ENCODE data around the gene FHOD3. TPM values are rescaled to one million over a fixed set of nuclear protein-coding genes. Genes with fewer than 3 reads are reported as not detected.

Gene FHOD3
- total and polyA plus RNA-seq, 9 of the 15 experiments (the other 6 are each of a cell fraction or from before 2014, with no cell fraction given) = 0.11 TPM; not detected in 8

GRCh38 chr18:36543991-36544725 lies 246.6 kb downstream of the FHOD3 start:
- intact Hi-C loops (cut with micrococcal nuclease) = no loop called here
- no peak overlapping the region for H3K27ac ChIP-seq (ENCODE audit: extremely low read depth, low read depth, low read length)
- FAIRE-seq = no peak
- in situ Hi-C loops (cut with MboI) = no loop called here
- H3K4me1 ChIP-seq (replicated peaks in 1 of 2; ENCODE audit: control insufficient read depth in 2 of 2, insufficient read depth in 2 of 2, low read length in 2 of 2) = no peaks in the 10 kb centered on the region
- DNase-seq (ENCODE audit: extremely low read depth in 1 of 4, low spot score in 3 of 4) = no peak
- no peak overlapping the region for H3K4me3 ChIP-seq
- ATAC-seq = no peak; the same call in 2 of the 3 replicates
- H3K9me1 ChIP-seq (ENCODE audit: control insufficient read depth, insufficient read depth, low read length) = no peaks in the 10 kb centered on the region
- WGBS (ENCODE audit: insufficient coverage, low coverage, missing lambda C conversion rate) = 2% methylated on average over 15 of the region's 15 CpGs
- H4K20me1 ChIP-seq (replicated peaks; ENCODE audit: control insufficient read depth, insufficient read depth, low read length) = no peaks in the 10 kb centered on the region
- no peak overlapping the region for H2AFZ ChIP-seq (ENCODE audit: low read depth, low read length)
- H3K9ac ChIP-seq (ENCODE audit: insufficient read depth in 1 of 2, low read depth in 2 of 2, low read length in 2 of 2) = no peak overlapping the region
- ChIA-PET POLR2A (interaction anchor here (1.4 kb wide), 1 partner anchor 15 kb away, joined by 3 read pairs; no protein-coding TSS in a partner anchor), CTCF (ENCODE audit: low intra/inter-chr PET ratio) (no interaction called here)
- H3K9me3 ChIP-seq (replicated peaks; ENCODE audit: control insufficient read depth, insufficient read depth, low read depth, low read length) = no peaks in the 10 kb centered on the region
- no peak overlapping the region for H3K4me2 ChIP-seq (ENCODE audit: insufficient read depth, low read length)
- H3K36me3 ChIP-seq (ENCODE audit: control insufficient read depth, insufficient read depth, low read length) = no peaks in the 10 kb centered on the region
- BruUV-seq (replicated peaks) = no TSS peak
- no peaks in the 10 kb centered on the region for H3K79me2 ChIP-seq (ENCODE audit: control insufficient read depth, insufficient read depth, low read length)
- peaks cover 15 to 22% of the 10 kb centered on the region in 2 experiments; a peak in 4 of 5 replicates for H3K27me3 ChIP-seq (ENCODE audit: control insufficient read depth in 2 of 2, insufficient read depth in 2 of 2, low read length in 2 of 2)
- TF ChIP-seq ZNF780A (CRISPR knock-in tag; IDR thresholded peaks at IDR 0.05) (no peak), UBTF (IDR thresholded peaks at IDR 0.05; ENCODE audit: borderline replicate concordance in 1 of 2, low read depth in 2 of 2, low read length in 2 of 2) (no peak), OTX1 (CRISPR knock-in tag; IDR thresholded peaks at IDR 0.05) (no peak), PTBP1 (IDR thresholded peaks at IDR 0.05; ENCODE audit: low read depth, low read length) (no peak), ZNF76 (CRISPR knock-in tag; IDR thresholded peaks at IDR 0.05; ENCODE audit: borderline replicate concordance) (no peak), KDM4B (IDR thresholded peaks at IDR 0.05; ENCODE audit: borderline replicate concordance in 2 of 2, low read depth in 1 of 2) (no peak), CBX8 (IDR thresholded peaks at IDR 0.05; ENCODE audit: borderline replicate concordance, extremely low read depth, low read depth, low read length, poor library complexity, severe bottlenecking) (no peak), NFIC (IDR thresholded peaks at IDR 0.05) (no peak), ZFP30 (CRISPR knock-in tag; IDR thresholded peaks at IDR 0.05; ENCODE audit: borderline replicate concordance) (no peak), ZNF436 (CRISPR knock-in tag; IDR thresholded peaks at IDR 0.05) (no peak), CREBBP (IDR thresholded peaks at IDR 0.05; ENCODE audit: low read depth, low read length) (no peak), DDX20 (tag; IDR thresholded peaks at IDR 0.05; ENCODE audit: low read depth) (no peak), PHB (CRISPR knock-in tag; IDR thresholded peaks at IDR 0.05) (no peak), ZKSCAN3 (CRISPR knock-in tag; IDR thresholded peaks at IDR 0.05) (no peak), HMG20A (CRISPR knock-in tag; conservative IDR thresholded peaks at IDR 0.05) (no peak)
- TF ChIP-seq, protein P1, sequence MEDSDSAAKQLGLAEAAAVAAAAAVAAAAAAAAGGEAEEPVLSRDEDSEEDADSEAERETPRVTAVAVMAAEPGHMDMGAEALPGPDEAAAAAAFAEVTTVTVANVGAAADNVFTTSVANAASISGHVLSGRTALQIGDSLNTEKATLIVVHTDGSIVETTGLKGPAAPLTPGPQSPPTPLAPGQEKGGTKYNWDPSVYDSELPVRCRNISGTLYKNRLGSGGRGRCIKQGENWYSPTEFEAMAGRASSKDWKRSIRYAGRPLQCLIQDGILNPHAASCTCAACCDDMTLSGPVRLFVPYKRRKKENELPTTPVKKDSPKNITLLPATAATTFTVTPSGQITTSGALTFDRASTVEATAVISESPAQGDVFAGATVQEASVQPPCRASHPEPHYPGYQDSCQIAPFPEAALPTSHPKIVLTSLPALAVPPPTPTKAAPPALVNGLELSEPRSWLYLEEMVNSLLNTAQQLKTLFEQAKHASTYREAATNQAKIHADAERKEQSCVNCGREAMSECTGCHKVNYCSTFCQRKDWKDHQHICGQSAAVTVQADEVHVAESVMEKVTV (CRISPR knock-in tag; IDR thresholded peaks at IDR 0.05) = no peak

Data from K562 (cell line).